ENCODE measurements around the gene OVOL2.
"Not testable (repeated sequence)": the region's sequence is repeated elsewhere in the genome, so short reads cannot be mapped to it uniquely, and the experiment has no call there.

Gene OVOL2

GRCh38 chr20:18093388-18093787, 35.7 kb upstream of the OVOL2 start:
- Histone ChIP-seq H3K4me1 (no peaks in the 10 kb centered on the region), H3K4me3 (ENCODE audit: low read depth, low read length) (no peak overlapping the region), H3K27ac (no peak overlapping the region), H3K79me2 (no peaks in the 10 kb centered on the region), H2AFZ (no peak overlapping the region), H3K27me3 (ENCODE audit: control insufficient read depth, insufficient read depth, low read length) (no peaks in the 10 kb centered on the region), H3K4me2 (ENCODE audit: low read length) (no peak overlapping the region), H3K9me3 (ENCODE audit: control insufficient read depth, low read length) (no peaks in the 10 kb centered on the region), H3K9ac (no peak overlapping the region), H3K36me3 (ENCODE audit: control insufficient read depth, insufficient read depth, low read length) (no peaks in the 10 kb centered on the region)
- no peak for TF ChIP-seq CTCF (IDR thresholded peaks at IDR 0.05)

GRCh38 chr20:18092890-18093289, 35.2 kb upstream of the OVOL2 start:
- Histone ChIP-seq H3K27me3 (ENCODE audit: control insufficient read depth, insufficient read depth, low read length) (no peaks in the 10 kb centered on the region), H3K4me1 (no peaks in the 10 kb centered on the region), H3K4me2 (ENCODE audit: low read length) (no peak overlapping the region), H3K4me3 (ENCODE audit: low read depth, low read length) (no peak overlapping the region), H2AFZ (no peak overlapping the region), H3K27ac (no peak overlapping the region), H3K36me3 (ENCODE audit: control insufficient read depth, insufficient read depth, low read length) (no peaks in the 10 kb centered on the region), H3K9ac (no peak overlapping the region), H3K79me2 (no peaks in the 10 kb centered on the region), H3K9me3 (ENCODE audit: control insufficient read depth, low read length) (no peaks in the 10 kb centered on the region)
- TF ChIP-seq CTCF (IDR thresholded peaks at IDR 0.05) = no peak

GRCh38 chr20:18091623-18092022, 33.9 kb upstream of the OVOL2 start:
- Histone ChIP-seq H3K4me1 (no peaks in the 10 kb centered on the region), H3K27ac (no peak overlapping the region), H3K27me3 (ENCODE audit: control insufficient read depth, insufficient read depth, low read length) (no peaks in the 10 kb centered on the region), H3K9ac (no peak overlapping the region), H3K9me3 (ENCODE audit: control insufficient read depth, low read length) (no peaks in the 10 kb centered on the region), H2AFZ (no peak overlapping the region), H3K4me3 (ENCODE audit: low read depth, low read length) (no peak overlapping the region), H3K4me2 (ENCODE audit: low read length) (no peak overlapping the region), H3K36me3 (ENCODE audit: control insufficient read depth, insufficient read depth, low read length) (no peaks in the 10 kb centered on the region), H3K79me2 (no peaks in the 10 kb centered on the region)
- no peak for TF ChIP-seq CTCF (IDR thresholded peaks at IDR 0.05)

GRCh38 chr20:18090477-18090876, 32.8 kb upstream of the OVOL2 start:
- H3K4me2 ChIP-seq (ENCODE audit: low read length) = no peak overlapping the region
- H3K27me3 ChIP-seq (ENCODE audit: control insufficient read depth, insufficient read depth, low read length) = no peaks in the 10 kb centered on the region
- no peaks in the 10 kb centered on the region for H3K4me1 ChIP-seq
- H3K4me3 ChIP-seq (ENCODE audit: low read depth, low read length) = no peak overlapping the region
- no peaks in the 10 kb centered on the region for H3K36me3 ChIP-seq (ENCODE audit: control insufficient read depth, insufficient read depth, low read length)
- no peaks in the 10 kb centered on the region for H3K79me2 ChIP-seq
- H3K9ac ChIP-seq = no peak overlapping the region
- no peak overlapping the region for H2AFZ ChIP-seq
- TF ChIP-seq CTCF (IDR thresholded peaks at IDR 0.05) = no peak
- H3K9me3 ChIP-seq (ENCODE audit: control insufficient read depth, low read length) = no peaks in the 10 kb centered on the region
- H3K27ac ChIP-seq = no peak overlapping the region

GRCh38 chr20:18090044-18090443, 32.3 kb upstream of the OVOL2 start:
- Histone ChIP-seq H3K4me1 (no peaks in the 10 kb centered on the region), H3K9ac (no peak overlapping the region), H3K36me3 (ENCODE audit: control insufficient read depth, insufficient read depth, low read length) (no peaks in the 10 kb centered on the region), H3K27me3 (ENCODE audit: control insufficient read depth, insufficient read depth, low read length) (no peaks in the 10 kb centered on the region), H3K27ac (no peak overlapping the region), H3K4me2 (ENCODE audit: low read length) (no peak overlapping the region), H3K9me3 (ENCODE audit: control insufficient read depth, low read length) (no peaks in the 10 kb centered on the region), H3K4me3 (ENCODE audit: low read depth, low read length) (no peak overlapping the region), H2AFZ (no peak overlapping the region), H3K79me2 (no peaks in the 10 kb centered on the region)
- no peak for TF ChIP-seq CTCF (IDR thresholded peaks at IDR 0.05)

- not testable (repeated sequence) for H3K4me2 ChIP-seq (ENCODE audit: low read length); H3K79me2 ChIP-seq; H3K9ac ChIP-seq; H3K9me3 ChIP-seq (ENCODE audit: control insufficient read depth, low read length); H3K4me1 ChIP-seq; H3K27ac ChIP-seq; H3K27me3 ChIP-seq (ENCODE audit: control insufficient read depth, insufficient read depth, low read length); H3K4me3 ChIP-seq (ENCODE audit: low read depth, low read length); H3K36me3 ChIP-seq (ENCODE audit: control insufficient read depth, insufficient read depth, low read length); H2AFZ ChIP-seq
Observed at GRCh38 chr20:18088841-18089240, 31.1 kb upstream of the OVOL2 start.

- H3K4me3 ChIP-seq (ENCODE audit: low read depth, low read length); H3K27me3 ChIP-seq (ENCODE audit: control insufficient read depth, insufficient read depth, low read length); H3K9ac ChIP-seq; H3K9me3 ChIP-seq (ENCODE audit: control insufficient read depth, low read length); H3K4me1 ChIP-seq; H2AFZ ChIP-seq; H3K79me2 ChIP-seq; H3K27ac ChIP-seq; H3K36me3 ChIP-seq (ENCODE audit: control insufficient read depth, insufficient read depth, low read length); H3K4me2 ChIP-seq (ENCODE audit: low read length): not testable (repeated sequence)
Observed at GRCh38 chr20:18088298-18088697, 30.6 kb upstream of the OVOL2 start.

All from parathyroid adenoma (tissue), 2 donors.